Iris pigment epithelial cell (primary cell): ENCODE results near the gene UXS1.

ENCODE experiments used
- DNase-seq: peaks from one replicate; pipeline ENCODE4 v3.0.0-alpha.2; 2011; ENCODE audit warnings: low read depth

The UXS1 gene

GRCh38 chr2:106109675-106110424 lies 84.3 kb downstream of the UXS1 start:
- DNase-seq = no peak

- DNase-seq = no peak
Measured at GRCh38 chr2:106108791-106109190, 85.3 kb downstream of the UXS1 start.

- DNase-seq = peak; percentile 39
Measured at GRCh38 chr2:106108351-106108750, 85.8 kb downstream of the UXS1 start.

GRCh38 chr2:106107509-106108131 lies 86.5 kb downstream of the UXS1 start:
- peak; percentile 63 for DNase-seq

GRCh38 chr2:106106622-106107508 lies 87.2 kb downstream of the UXS1 start:
- no peak for DNase-seq

- no peak for DNase-seq
Measured at GRCh38 chr2:106105151-106105922, 88.8 kb downstream of the UXS1 start.

GRCh38 chr2:106104332-106105062 lies 89.6 kb downstream of the UXS1 start:
- DNase-seq = peak; percentile 54

GRCh38 chr2:106099691-106100090 lies 94.4 kb downstream of the UXS1 start:
- no peak for DNase-seq

GRCh38 chr2:106098664-106099063 lies 95.4 kb downstream of the UXS1 start:
- no peak for DNase-seq

- peak; percentile 12 for DNase-seq
Measured at GRCh38 chr2:106098081-106098480, 96.0 kb downstream of the UXS1 start.

GRCh38 chr2:106097038-106098000 lies 96.8 kb downstream of the UXS1 start:
- DNase-seq = no peak

GRCh38 chr2:106096299-106097037 lies 97.6 kb downstream of the UXS1 start:
- DNase-seq = no peak

- DNase-seq = no peak
Measured at GRCh38 chr2:106095478-106096298, 98.4 kb downstream of the UXS1 start.

- no peak for DNase-seq
Measured at GRCh38 chr2:106094131-106094841, 99.8 kb downstream of the UXS1 start.

GRCh38 chr2:106090916-106091618 lies 103.0 kb downstream of the UXS1 start:
- no peak for DNase-seq

GRCh38 chr2:106089611-106090010 lies 104.5 kb downstream of the UXS1 start:
- no peak for DNase-seq
